ENCODE data around the gene CYB561. TPM values are rescaled to one million over a fixed set of nuclear protein-coding genes. Genes with fewer than 3 reads are reported as not detected.
A peak's percentile ranks its signal among the peaks of the same experiment; 100 is the strongest.

Gene CYB561
- total and polyA plus RNA-seq, 9 of the 15 experiments (the other 6 are each of a cell fraction or from before 2014, with no cell fraction given), result 4.0 to 30.8 (median 17.4) TPM

DNA sequence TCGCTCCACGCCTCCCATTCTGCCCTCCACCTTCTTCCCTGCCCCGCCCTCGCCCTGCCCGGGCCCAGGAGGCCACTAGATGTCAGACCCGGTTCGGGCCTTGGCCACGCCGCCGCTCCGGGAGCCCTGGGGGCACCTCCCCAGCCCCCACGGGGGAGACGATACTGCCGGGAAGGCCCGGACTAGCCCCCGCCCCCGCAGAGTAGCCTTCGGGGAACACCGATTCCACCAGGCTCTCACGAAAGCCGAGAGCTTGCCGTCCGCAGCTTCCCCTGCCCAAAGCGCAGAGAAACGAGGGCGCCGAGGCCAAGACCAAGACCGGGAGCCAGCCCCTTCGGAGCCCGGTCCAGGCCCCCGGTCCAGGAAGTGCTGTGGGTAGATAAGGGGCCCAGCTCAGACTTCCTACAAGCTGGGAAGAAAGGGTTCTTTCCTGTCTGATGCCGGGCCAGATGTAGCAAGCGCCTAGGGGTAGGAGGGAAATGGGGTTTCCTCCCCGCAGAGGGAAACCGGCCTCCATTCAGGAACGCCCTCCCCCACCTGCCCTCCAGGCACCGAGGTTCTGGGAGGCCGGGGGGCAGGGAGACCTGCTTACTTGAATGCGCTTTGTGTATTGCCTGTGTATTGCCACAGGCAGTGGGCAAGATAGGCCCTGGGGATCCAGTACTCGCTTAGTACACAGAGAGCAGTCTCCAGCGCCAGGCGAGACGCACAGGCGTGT lies 806 bp upstream of the CYB561 start (continued):
- TF ChIP-seq HSF4 (CRISPR knock-in tag; IDR thresholded peaks at IDR 0.05; ENCODE audit: borderline replicate concordance) (no peak), YY1 (IDR thresholded peaks at IDR 0.05; ENCODE audit: borderline replicate concordance in 1 of 3, control insufficient read depth in 1 of 3, extremely low read depth in 1 of 3, insufficient read depth in 3 of 3, insufficient read length in 1 of 3, insufficient replicate concordance in 2 of 3, low read depth in 1 of 3, low read length in 2 of 3) (peak in 1 of 3 experiments; percentile 28), KDM1A (IDR thresholded peaks at IDR 0.05) (no peak), NBN (IDR thresholded peaks at IDR 0.05; ENCODE audit: low read depth) (no peak), SMARCE1 (IDR thresholded peaks at IDR 0.05) (peak; percentile 54; the same call in 1 of the 2 replicates), ZNF76 (CRISPR knock-in tag; IDR thresholded peaks at IDR 0.05; ENCODE audit: borderline replicate concordance) (peak; percentile 22; the same call in 1 of the 2 replicates), SMARCB1 (IDR thresholded peaks at IDR 0.05; ENCODE audit: insufficient read length, low read depth) (no peak), DEAF1 (CRISPR knock-in tag; IDR thresholded peaks at IDR 0.05) (no peak), GATAD2A (IDR thresholded peaks at IDR 0.05) (no peak), HMGXB4 (CRISPR knock-in tag; IDR thresholded peaks at IDR 0.05) (0 out of 2 replicates have a peak, but pooled peaks have one; percentile 3), ZNF282 (CRISPR knock-in tag; IDR thresholded peaks at IDR 0.05) (no peak), ZNF445 (CRISPR knock-in tag; IDR thresholded peaks at IDR 0.05; ENCODE audit: low read depth) (0 out of 2 replicates have a peak, but pooled peaks have one; percentile 16), RNF2 (IDR thresholded peaks at IDR 0.05) (peak; percentile 37; the same call in 1 of the 2 replicates), TAF7 (tag; IDR thresholded peaks at IDR 0.05) (0 out of 2 replicates have a peak, but pooled peaks have one; percentile 37), TEAD1 (CRISPR knock-in tag; IDR thresholded peaks at IDR 0.05) (no peak; a peak in 1 of 4 replicates), HLTF (IDR thresholded peaks at IDR 0.05) (peak; percentile 45; the same call in 1 of the 2 replicates), ZNF174 (CRISPR knock-in tag; IDR thresholded peaks at IDR 0.05) (no peak), ZSCAN32 (CRISPR knock-in tag; IDR thresholded peaks at IDR 0.05) (no peak; the same call in 1 of the 2 replicates), YBX1 (IDR thresholded peaks at IDR 0.05) (no peak), TCF7 (IDR thresholded peaks at IDR 0.05; ENCODE audit: borderline replicate concordance) (no peak)
- TF ChIP-seq, protein P1, sequence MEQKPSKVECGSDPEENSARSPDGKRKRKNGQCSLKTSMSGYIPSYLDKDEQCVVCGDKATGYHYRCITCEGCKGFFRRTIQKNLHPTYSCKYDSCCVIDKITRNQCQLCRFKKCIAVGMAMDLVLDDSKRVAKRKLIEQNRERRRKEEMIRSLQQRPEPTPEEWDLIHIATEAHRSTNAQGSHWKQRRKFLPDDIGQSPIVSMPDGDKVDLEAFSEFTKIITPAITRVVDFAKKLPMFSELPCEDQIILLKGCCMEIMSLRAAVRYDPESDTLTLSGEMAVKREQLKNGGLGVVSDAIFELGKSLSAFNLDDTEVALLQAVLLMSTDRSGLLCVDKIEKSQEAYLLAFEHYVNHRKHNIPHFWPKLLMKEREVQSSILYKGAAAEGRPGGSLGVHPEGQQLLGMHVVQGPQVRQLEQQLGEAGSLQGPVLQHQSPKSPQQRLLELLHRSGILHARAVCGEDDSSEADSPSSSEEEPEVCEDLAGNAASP (IDR thresholded peaks at IDR 0.05), result no peak
- TF ChIP-seq, protein P2, sequence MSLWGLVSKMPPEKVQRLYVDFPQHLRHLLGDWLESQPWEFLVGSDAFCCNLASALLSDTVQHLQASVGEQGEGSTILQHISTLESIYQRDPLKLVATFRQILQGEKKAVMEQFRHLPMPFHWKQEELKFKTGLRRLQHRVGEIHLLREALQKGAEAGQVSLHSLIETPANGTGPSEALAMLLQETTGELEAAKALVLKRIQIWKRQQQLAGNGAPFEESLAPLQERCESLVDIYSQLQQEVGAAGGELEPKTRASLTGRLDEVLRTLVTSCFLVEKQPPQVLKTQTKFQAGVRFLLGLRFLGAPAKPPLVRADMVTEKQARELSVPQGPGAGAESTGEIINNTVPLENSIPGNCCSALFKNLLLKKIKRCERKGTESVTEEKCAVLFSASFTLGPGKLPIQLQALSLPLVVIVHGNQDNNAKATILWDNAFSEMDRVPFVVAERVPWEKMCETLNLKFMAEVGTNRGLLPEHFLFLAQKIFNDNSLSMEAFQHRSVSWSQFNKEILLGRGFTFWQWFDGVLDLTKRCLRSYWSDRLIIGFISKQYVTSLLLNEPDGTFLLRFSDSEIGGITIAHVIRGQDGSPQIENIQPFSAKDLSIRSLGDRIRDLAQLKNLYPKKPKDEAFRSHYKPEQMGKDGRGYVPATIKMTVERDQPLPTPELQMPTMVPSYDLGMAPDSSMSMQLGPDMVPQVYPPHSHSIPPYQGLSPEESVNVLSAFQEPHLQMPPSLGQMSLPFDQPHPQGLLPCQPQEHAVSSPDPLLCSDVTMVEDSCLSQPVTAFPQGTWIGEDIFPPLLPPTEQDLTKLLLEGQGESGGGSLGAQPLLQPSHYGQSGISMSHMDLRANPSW (CRISPR knock-in tag; IDR thresholded peaks at IDR 0.05), result no peak
